DOHH2 (cell line): ENCODE results near the gene CABCOCO1.

ENCODE experiments used
- EZH2phosphoT487 ChIP-seq: fragments of 200-600 bp; sonication (generic); IDR thresholded peaks from 2 replicates; pipeline ENCODE4 v1.6.1; 2017; ENCODE audit warnings: borderline replicate concordance, mild to moderate bottlenecking, antibody characterized with exemption, low read length, moderate library complexity, mixed read lengths
- TF ChIP-seq, protein P1 (sequence below): fragments of 200-600 bp; sonication (generic); IDR thresholded peaks from one replicate; pipeline ENCODE4 v1.5.1; 2014; ENCODE audit warnings: antibody characterized with exemption, mild to moderate bottlenecking, low read depth, low read length; ENCODE audit not compliant: poor library complexity, severe bottlenecking

DNA sequence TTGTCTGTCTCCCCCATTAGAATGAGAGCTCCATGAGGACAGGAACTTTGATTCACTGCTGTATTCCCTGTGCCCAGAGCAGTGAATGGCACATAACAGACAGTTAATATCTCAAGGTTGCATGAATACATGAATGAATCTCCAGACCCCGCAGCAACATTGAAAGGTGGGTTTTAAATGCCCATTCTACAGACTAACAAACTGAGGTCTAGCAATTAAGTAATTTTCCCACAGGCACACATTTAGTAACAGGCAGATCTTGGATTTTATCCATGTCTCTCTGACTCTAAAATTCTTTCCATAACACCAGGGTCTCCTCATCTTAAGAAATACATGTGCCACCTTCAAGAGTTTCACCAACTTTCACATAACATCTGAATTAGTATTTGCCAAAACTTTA is 134.1 kb downstream of the CABCOCO1 start:
- TF ChIP-seq, protein P1, sequence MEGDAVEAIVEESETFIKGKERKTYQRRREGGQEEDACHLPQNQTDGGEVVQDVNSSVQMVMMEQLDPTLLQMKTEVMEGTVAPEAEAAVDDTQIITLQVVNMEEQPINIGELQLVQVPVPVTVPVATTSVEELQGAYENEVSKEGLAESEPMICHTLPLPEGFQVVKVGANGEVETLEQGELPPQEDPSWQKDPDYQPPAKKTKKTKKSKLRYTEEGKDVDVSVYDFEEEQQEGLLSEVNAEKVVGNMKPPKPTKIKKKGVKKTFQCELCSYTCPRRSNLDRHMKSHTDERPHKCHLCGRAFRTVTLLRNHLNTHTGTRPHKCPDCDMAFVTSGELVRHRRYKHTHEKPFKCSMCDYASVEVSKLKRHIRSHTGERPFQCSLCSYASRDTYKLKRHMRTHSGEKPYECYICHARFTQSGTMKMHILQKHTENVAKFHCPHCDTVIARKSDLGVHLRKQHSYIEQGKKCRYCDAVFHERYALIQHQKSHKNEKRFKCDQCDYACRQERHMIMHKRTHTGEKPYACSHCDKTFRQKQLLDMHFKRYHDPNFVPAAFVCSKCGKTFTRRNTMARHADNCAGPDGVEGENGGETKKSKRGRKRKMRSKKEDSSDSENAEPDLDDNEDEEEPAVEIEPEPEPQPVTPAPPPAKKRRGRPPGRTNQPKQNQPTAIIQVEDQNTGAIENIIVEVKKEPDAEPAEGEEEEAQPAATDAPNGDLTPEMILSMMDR, result no peak
- TF ChIP-seq EZH2phosphoT487, result no peak
